ENCODE data around the gene MUS81.
"Not testable (repeated sequence)": the region's sequence is repeated elsewhere in the genome, so short reads cannot be mapped to it uniquely, and the experiment has no call there.

MUS81 gene, protein sequence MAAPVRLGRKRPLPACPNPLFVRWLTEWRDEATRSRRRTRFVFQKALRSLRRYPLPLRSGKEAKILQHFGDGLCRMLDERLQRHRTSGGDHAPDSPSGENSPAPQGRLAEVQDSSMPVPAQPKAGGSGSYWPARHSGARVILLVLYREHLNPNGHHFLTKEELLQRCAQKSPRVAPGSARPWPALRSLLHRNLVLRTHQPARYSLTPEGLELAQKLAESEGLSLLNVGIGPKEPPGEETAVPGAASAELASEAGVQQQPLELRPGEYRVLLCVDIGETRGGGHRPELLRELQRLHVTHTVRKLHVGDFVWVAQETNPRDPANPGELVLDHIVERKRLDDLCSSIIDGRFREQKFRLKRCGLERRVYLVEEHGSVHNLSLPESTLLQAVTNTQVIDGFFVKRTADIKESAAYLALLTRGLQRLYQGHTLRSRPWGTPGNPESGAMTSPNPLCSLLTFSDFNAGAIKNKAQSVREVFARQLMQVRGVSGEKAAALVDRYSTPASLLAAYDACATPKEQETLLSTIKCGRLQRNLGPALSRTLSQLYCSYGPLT

DNA sequence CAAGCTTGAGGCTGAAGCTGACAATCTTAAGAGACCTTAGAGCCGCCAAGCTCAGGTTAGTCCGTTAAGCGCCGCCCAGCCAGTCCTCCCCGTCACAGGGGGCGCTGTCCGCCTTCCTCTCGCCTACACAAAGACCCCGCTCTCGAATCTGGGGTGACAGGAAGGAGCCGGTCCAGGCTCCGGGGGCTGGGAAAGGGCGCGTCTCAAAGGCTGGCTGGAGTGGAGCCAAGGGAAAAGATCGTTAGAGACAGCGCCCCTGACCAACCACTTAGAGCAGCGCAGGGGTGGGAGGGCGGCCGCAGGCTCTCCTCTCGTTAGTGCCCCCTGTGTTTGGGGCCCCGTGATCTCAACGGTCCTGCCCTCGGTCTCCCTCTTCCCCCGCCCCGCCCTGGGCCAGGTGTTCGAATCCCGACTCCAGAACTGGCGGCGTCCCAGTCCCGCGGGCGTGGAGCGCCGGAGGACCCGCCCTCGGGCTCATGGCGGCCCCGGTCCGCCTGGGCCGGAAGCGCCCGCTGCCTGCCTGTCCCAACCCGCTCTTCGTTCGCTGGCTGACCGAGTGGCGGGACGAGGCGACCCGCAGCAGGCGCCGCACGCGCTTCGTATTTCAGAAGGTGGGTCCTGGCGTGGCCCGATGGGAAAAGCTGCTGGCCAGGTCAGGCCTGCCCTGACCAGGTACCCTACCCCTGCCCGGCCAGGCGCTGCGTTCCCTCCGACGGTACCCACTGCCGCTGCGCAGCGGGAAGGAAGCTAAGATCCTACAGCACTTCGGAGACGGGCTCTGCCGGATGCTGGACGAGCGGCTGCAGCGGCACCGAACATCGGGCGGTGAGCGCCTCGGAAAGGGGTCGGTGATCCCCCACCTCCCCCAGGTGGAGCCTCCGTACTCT is at the start of gene MUS81:
TSS of gene MUS81 (plus strand) at position 156 of the 887 bp plus-strand sequence. CDS start at position 477, 321 bp downstream.
- peak; percentile 91 for DNase-seq

DNA sequence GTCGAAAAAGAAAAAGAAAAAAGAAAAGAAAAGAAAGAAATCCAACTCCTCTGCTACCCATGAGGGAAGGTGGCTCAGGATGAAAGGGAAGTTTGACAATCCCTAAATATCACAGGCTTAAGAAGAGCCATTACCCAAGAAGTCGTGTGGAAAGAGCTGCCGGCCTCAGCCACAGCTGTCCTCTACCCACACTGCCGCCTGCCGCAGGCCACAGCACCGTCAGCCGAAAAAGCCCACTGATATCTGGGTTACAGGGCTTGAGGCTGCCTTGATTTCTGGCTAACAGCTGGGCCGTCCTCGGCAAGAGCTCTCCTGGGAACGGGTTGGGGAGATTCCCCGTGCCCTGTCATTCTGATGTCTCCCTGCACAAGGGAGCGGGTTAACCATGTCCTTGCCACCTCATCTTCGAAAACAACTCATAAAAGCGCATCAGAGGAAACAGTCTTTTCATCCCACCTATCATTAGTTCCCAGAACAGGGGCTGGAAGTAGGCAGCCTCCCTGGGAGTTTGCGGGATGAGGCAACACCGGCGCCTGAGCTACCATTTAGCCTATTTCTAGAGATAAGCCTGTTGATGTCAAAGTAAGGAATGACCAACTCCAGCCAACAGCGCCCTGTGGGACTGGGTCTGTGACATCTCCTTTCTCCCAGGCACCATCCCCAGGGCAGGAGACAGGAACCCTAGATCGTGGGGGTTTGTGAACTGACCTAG is 48.3 kb upstream of the MUS81 start:
- no peak for DNase-seq

DNA sequence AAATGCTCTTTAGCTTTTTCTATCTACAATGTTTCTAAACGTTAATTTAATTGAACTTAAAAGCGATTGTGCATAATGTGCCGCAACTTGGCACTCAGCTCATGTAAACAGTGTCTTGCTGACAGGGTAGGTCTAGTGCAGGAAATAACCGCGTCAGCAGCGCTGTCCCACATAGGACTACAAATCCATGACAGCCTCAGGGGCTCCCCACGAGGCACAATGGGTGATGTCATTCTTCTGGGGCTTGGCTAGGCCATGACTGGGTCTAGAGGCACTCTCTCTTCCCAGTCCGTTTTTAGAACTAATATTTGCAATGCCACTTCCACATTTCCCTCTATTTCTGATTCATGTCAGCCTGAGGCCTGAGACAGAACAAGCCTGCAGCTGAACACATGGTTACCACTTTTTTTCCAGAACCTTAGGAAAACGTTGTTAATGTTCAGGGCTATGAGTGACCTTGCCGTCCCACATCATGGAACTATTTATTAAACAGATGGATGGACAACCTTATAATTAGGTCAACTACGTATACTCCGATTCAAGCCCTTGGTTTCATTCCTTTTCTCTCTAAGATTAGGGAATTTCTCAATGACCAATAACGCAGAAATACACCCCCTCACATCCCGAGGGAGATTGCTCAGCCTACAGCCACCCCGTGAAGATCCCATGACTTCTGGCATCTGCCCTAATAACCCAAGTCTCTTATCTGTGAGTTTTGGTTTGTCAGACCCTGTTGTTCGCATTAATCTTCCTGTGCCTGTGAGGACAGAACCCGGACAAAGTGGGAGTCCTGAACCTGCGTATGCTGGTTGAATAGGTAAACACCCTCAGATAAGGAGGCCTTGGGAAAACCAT is 45.9 kb upstream of the MUS81 start:
- no peak for DNase-seq

DNA sequence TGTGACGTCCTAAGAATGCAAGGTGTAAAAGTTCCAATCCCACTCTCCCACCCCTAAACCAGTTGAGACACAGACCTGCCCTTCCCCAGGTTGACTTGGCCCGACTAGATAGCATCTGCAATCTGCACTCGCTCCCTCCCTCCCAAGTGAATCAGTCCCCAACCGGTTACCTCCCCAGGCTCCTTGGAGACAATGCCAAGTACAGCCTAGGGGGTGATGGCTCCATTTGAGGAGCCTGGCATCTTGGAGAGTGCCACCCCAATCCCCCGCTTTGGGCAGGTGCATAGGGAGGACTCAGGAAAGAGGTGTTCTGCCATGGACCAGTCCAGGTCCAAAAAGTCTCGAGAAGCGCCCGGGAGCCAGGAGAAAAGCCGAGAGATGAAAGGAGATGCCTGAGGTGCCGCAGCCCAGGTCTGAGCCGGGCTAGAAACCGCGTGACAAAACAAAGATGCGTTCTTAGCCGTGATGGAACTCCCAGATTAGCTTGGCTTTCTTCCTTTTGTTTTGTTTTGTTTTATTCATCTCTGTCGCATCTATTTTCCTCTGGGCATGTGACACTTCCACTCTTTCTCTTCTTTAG is 45.2 kb upstream of the MUS81 start:
- DNase-seq: no peak

DNA sequence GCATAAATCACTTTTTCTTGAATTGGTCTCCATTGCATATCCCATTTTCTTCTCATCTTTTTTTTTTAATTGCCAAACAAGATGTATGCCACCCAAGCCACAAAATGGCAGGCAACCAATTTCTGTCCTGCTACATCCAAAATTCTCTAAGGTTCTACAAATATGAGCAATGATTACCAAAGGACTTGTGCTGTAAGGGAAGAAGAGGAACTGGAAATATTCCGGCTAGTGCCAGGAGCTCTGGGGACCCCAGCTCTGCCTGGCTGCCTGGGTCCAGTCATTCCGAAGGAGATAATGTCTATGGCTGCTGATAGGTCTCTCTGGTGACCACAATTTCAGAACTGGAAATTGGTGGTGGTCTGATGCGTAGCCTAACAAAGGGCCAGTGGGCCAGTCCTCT is 43.5 kb upstream of the MUS81 start:
- no peak for DNase-seq

DNA sequence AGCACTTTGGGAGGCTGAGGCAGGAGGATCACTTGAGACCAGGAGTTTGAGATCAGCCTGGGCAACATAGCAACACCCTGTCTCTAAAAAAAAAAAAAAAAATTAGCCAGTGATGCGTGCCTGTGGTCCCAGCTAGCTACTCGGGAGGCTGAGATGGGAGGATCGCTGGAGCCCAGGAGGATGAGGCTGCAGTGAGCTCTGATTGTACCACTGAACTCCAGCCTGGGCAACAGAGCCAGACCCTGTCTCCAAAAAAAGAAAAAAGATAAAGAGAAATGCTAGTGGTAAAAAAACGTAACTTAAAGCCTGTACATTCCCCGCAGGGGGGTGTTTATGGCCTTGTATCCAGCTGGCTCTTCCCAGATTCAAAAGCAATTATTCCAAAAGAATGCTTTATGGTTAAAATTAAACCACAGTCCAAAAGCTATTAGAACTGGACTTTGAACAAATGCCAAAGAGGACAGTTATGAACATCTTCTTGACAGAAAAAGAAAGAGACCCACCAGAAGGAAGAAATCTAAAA is 42.9 kb upstream of the MUS81 start:
- DNase-seq: no peak

DNA sequence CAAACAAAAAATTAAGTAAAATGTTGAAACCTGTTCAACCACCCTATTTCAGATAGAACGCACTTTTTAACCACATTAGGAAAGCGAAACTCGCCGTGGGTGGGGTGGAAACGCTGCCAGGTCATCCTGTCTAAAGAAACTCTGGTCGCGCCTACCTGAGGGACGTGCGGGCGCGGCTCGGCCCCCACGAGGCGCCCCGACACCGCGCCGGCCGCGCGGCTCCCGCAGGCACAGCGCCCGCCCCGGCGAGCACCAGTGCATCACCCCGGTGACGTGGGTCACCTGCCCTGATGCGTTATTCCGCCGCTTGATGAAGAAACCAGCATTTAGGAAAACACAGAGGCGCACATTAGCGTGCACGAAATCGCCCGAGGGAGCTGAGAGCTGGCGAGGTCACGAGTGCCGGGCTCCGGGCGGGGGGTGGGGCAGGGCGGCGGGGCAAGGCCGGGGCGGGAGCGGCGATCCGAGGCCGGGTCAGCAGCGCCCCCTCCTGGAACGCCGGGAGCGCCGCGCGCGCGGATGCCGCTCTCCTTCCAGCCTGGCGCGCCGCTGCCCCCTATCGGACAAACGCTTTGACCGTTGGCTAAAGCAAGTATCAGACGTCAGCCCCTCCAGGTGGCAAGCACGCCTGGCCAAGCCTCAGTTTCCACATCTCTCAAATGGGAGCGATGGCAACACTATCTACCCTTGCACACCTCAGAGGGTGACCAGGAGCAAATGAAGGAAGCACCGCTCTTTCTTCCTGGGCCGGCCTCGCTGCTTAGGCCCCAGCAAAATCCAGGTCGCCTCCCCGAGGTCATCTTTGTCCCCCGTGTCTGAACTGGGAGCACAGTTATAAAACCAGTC is 42.2 kb upstream of the MUS81 start:
- DNase-seq: peak; percentile 76 to 87

DNA sequence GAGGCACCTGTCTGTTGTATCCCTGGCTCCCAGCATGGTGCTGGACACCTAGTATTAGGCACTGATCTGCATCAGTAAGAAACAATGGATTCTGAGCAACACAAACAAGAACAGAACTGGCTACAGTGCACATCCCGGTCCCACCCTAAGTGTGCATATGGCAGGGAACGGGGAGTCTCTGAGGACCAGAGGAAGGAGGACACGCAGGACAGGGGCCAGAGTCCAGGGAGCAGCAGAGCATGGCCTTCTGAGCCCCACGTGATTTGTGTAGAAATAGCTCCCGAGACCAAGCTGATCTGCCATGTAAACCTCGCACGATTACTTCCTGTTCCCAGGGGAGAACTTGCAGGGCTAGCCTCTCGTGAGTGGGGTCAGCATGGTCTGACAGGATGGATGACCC is 39.1 kb upstream of the MUS81 start:
- DNase-seq: no peak

DNA sequence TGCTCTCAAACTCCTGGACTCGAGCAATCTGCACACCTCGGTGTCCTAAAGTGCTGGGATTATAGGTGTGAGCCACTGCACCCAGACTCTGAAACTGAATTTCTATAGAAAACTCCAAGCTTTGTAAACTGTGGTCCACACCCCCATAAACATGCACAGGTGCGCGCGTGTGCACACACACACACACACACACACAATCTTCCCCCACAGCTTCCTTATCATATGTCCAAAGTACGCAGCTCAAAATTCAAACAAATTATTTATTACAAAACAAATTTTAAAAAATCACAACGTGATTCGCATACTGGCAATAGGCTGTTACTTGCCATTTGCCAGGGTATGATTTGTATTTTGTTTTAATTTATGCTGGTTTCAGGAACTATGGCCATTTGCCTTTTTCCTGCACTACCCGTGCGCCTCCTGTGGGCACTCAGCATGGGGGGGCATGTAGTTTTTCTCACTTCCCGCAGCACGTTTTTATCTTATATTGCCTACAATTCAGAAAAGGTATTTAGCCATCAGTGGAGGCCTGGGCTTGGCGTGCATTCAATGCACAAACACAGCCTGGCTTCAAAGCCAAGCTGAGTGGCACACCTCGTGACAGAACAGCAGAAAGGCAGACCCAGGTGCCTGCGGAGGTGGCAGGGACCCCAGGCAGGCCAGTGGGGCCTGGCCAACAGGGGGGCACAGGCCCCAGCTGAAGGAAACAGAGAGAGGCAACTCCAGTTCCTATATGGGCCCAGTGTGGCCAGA is 37.3 kb upstream of the MUS81 start:
- no peak for DNase-seq

DNA sequence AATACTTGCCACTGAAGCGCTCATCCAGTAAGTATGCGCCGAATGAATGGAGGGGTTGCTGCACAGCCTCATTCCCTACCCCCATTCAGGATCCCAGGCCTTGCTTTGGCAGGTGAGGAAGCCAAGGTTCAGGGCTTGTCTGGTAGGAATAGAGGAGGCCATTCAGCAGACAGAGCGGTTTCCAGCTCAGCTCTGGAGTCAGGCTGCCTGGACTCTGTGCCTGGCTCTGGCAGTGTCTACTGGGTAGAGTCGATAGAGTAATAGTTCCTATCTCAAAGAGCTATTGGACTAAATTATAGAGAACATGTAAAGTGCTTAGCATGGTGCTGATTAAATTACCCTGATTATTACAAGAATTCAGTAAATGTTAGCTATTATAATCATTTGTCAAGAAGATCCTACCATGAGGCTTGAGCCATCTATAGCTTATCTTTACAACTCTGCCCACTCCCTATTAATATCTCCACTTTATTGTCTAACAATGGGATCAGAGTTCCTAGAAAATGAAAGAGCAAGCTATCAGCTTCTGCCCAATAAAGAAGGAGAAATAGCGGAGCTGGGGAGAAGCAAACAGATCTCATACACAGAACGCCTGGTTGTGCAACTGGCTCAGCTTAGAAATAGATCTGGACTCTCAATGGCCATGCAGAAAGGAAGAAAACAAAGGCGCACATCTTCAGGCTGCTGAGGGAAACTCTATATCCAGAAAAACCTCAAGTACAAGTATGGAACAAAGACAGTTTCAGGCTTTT is 33.1 kb upstream of the MUS81 start:
- DNase-seq: no peak

DNA sequence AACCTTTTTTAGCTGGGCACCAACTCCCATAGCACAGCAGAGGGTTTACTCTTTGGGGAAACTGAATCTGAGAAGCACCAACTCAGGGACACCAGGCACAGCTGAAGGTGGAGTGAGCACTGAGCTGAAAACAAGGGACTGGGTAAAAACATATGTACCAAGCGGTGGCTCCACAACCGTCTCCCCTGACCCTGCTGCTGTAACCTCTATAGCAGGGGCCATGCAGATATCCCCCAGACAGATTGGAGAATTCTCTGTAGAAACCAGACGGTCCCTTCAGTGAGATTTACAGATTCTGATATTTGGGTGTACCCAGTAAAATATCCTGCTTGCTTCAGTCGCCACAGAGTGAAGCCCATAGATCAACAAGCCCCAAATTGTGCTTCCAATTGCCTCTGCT is 30.8 kb upstream of the MUS81 start:
- no peak for DNase-seq

DNA sequence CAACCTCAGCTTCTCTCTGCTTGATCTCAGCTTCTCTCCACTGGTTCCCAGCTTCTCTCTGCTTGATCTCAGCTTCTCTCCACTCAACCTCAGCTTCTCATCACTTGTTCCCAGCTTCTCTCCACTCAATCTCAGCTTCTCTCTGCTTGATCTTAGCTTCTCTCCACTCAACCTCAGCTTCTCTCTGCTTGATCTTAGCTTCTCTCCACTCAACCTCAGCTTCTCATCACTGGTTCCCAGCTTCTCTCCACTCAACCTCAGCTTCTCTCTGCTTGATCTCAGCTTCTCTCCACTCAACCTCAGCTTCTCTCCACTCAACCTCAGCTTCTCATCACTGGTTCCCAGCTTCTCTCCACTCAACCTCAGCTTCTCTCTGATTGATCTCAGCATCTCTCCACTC is 28.0 kb upstream of the MUS81 start:
- DNase-seq: not testable (repeated sequence)

DNA sequence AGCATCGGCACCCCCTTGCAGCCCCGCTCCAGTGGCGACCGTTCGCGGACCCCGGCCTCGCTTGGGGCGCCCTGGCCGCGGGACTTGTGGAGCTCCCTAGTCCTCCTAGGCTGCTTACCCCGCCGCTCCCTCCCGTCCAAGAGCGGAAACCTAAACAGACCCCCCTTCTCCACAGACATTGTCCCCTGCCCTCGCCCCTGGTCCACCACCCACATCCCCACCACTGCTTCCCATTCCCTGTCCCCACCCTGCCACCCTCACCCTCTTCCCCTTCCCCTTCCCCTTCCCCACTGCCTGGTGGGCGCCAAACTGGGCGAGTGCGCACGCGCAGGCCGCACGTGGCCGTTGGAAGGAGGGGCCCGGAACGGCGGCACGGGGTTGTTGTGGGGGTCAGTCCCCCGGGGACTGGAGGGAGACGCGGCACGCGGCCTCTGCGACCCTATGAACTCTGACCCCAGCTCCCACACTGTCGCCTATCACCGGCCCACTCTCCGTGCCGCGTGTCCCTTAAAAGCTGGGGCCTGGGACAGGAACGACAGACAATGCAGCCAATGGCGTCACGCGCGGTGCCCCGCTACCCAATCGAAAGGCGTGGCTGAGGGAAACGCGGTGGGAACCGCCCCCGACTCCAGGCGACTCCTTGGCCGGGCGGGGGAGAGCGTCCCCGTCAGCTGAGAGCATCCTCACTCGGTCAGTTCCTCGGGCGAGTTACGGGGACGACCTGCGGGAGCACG is 26.8 kb upstream of the MUS81 start, which contains the start of gene SNX32:
TSS of gene SNX32 (plus strand) at position 667 of the 734 bp plus-strand sequence. CDS start 103 bp downstream, outside the sequence.
- DNase-seq: peak; percentile 91 to 94

DNA sequence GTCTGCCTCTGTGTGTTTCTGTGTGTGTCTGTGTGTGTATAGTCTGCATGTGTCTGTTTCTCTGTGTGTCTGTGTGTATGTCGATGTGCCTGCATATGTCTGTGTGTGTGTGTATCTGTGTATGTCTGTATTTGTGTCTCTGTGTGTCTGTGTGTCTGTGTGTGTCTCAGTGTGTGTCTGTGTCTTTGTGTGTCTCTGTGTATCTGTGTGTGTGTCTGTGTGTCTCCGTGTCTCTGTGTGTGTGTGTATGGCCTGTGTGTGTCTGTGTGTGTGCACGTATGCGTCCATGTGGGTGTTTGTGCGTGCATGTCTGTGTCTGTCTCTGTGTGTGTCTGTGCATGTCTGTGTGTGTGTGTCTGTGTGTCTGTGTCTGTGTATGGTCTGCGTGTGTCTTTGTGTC is 26.0 kb upstream of the MUS81 start:
- no peak for DNase-seq

DNA sequence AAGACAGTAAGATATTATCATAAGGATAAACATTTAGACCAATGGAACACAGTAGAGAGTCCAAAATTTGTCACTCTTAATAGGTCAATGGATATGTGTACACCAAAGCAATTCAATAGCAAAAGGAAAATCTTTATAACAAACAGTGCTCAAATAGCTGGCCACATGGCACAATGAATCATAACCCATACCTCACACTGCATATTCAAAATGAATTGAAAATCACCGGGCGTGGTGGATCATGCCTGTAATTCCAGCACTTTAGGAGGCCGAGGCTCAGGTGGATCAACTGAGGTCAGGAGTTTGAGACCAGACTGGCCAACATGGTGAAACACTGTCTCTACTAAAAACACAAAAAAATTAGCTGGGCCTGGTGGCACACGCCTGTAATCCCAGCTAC is 18.1 kb upstream of the MUS81 start:
- no peak for DNase-seq

DNA sequence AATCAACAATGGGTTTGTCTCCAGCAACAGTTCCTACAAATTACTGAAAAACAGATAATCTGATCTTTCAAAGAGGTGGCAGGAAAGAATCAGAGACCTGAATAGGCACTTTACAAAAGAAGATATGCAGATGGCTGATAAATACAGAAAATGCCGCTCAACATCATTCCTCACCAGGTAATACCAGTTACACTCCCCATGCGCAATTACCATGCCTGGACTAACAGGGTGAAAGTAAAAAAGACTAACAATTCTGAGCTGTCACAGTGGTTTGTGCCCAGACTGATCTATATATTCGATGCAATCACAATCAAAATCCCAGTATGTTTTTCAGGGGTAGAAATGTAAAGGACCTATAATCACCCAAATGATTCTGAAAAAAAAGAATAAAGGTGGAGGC is 16.4 kb upstream of the MUS81 start:
- DNase-seq: no peak

DNA sequence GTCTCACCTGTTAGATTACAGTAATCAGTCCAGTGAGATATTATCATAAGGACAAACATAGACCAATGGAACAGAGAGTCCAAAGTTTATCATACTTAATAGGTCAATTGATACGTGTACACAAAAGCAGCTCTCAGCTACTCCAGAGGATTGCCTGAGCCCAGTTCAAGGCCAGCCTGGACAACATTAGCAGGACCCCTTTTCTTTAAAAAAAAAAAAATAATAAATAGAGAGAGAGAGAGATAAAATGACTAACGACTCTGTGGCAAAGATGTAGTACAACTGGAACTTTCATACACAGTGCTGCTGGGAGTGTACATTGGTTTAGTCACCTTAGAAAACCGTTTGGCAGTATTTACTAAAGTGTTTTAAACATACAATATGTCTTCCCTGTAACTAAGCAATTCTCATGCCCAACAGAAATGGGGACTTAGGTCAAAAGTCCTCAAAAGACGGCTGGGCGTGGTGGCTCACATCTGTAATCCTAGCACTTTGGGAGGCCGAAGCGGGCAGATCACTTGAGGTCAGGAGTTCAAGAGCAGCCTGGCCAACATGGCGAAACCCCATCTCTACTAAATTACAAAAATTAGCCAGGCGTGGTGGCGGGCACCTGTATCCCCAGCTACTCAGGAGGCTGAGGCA is 15.9 kb upstream of the MUS81 start:
- no peak for DNase-seq

Data from hippocampal formation (tissue), 2 donors.